Measurements from ENCODE around the gene CDH4.

Gene CDH4

GRCh38 chr20:61869750-61870507 lies 617.9 kb downstream of the CDH4 start:
- TF ChIP-seq, protein P1, sequence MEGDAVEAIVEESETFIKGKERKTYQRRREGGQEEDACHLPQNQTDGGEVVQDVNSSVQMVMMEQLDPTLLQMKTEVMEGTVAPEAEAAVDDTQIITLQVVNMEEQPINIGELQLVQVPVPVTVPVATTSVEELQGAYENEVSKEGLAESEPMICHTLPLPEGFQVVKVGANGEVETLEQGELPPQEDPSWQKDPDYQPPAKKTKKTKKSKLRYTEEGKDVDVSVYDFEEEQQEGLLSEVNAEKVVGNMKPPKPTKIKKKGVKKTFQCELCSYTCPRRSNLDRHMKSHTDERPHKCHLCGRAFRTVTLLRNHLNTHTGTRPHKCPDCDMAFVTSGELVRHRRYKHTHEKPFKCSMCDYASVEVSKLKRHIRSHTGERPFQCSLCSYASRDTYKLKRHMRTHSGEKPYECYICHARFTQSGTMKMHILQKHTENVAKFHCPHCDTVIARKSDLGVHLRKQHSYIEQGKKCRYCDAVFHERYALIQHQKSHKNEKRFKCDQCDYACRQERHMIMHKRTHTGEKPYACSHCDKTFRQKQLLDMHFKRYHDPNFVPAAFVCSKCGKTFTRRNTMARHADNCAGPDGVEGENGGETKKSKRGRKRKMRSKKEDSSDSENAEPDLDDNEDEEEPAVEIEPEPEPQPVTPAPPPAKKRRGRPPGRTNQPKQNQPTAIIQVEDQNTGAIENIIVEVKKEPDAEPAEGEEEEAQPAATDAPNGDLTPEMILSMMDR (IDR thresholded peaks at IDR 0.05; ENCODE audit: insufficient read depth, low read length, missing control alignments) = no peak
- DNase-seq (ENCODE audit: low read depth, low spot score) = no peak
- ChIA-PET CTCF (interaction anchor here (1.1 kb wide), 1 partner anchor 9 kb away, joined by 3 read pairs; no protein-coding TSS in a partner anchor), POLR2A (no interaction called here)
- no peak overlapping the region for H3K4me3 ChIP-seq (ENCODE audit: low read depth, low read length)

- ChIA-PET POLR2A (no interaction called here), CTCF (no interaction called here)
- TF ChIP-seq, protein P1 (IDR thresholded peaks at IDR 0.05; ENCODE audit: insufficient read depth, low read length, missing control alignments) = no peak
- no peak for DNase-seq (ENCODE audit: low read depth, low spot score)
- no peak overlapping the region for H3K4me3 ChIP-seq (ENCODE audit: low read depth, low read length)
These were observed 619.1 kb downstream of the CDH4 start for GRCh38 chr20:61871160-61871559.

GRCh38 chr20:61871913-61872312 lies 619.9 kb downstream of the CDH4 start:
- H3K4me3 ChIP-seq (ENCODE audit: low read depth, low read length) = no peak overlapping the region
- ChIA-PET CTCF (interaction anchor here (1.8 kb wide), 1 partner anchor 15 kb away, joined by 5 read pairs; no protein-coding TSS in a partner anchor), POLR2A (no interaction called here)
- no peak for DNase-seq (ENCODE audit: low read depth, low spot score)
- TF ChIP-seq, protein P1 (IDR thresholded peaks at IDR 0.05; ENCODE audit: insufficient read depth, low read length, missing control alignments) = no peak

DNA sequence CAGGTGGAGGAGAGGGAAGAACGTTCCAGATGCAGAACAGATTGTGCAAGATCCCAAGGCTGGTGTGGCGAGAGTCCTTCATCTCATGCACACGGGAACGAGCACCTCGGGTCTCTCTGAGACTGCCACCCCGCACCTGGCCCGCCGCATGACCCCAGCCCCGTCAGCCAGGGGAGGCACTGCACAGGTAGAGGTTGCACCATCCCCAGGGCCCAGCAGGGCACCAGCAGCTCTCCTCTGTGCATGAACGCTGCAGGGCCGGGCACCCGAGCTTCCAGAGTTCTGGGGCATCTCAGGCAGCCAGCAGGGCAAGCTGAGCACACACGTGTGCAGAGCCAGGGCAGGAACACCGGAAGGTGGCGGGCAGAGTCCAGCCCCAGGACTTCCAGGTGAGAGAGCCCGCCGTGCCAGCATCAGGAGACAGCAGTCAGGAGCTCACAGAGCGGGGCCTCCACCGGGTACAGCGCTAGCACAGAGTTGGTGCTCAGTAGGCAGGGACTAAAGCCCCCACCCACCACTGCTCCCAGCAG lies 620.4 kb downstream of the CDH4 start:
- ChIA-PET CTCF (interaction anchor here (0.6 to 1.8 kb wide), 3 partner anchors 15 to 643 kb away, joined by 3 to 5 read pairs (median 3); no protein-coding TSS in a partner anchor), POLR2A (no interaction called here)
- TF ChIP-seq, protein P1 (IDR thresholded peaks at IDR 0.05; ENCODE audit: insufficient read depth, low read length, missing control alignments) = no peak

GRCh38 chr20:61873651-61874420 lies 621.8 kb downstream of the CDH4 start:
- DNase-seq (ENCODE audit: low read depth, low spot score) = no peak
- H3K4me3 ChIP-seq (ENCODE audit: low read depth, low read length) = no peak overlapping the region
- TF ChIP-seq, protein P1 (IDR thresholded peaks at IDR 0.05; ENCODE audit: insufficient read depth, low read length, missing control alignments) = no peak
- CTCF ChIA-PET = interaction anchor here (1.2 to 1.8 kb wide), 3 partner anchors 13 to 149 kb away, joined by 3 to 5 read pairs (median 3); no protein-coding TSS in a partner anchor
- POLR2A ChIA-PET = no interaction called here

More for the DNA sequence above, 620.4 kb downstream of the CDH4 start:
- no peak overlapping the region for H3K4me3 ChIP-seq (ENCODE audit: low read depth, low read length)
- DNase-seq (ENCODE audit: low read depth, low spot score) = no peak

Data from AG04449 (cell line).